Stimulated activated CD8-positive, alpha-beta memory T cell treated with anti-CD3 and anti-CD28 coated beads, Interleukin-2, amount 100 ng/mL, for 48 hours (primary cell): ENCODE measurements around the gene OR9A2.
"Not testable (repeated sequence)": the region's sequence is repeated elsewhere in the genome, so short reads cannot be mapped to it uniquely, and the experiment has no call there.

ENCODE experiments used
- DNase-seq, 2 donors: peaks; one replicate each; pipeline ENCODE4 v3.0.0-alpha.2; 2020; ENCODE audit warnings: low read depth in 2 of 2

Gene OR9A2

DNA sequence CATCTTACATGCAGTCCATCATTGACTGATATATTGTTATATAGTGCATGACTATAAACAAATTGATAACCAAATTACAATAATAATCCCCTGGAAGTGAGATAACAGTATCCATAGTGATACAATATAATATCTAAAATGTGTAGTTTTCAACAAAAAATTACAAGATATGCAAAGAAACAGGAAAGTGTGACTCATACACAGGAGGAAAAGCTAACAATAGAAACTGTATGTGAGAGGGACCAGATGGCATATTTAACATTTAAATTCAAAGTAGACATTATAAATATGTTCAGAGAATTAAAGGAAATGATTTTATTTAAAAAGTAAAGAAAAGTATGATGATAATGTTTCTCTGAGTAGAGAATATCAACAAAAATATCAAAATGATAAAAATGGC, 8.0 kb downstream of the OR9A2 start:
- no peak for DNase-seq

DNA sequence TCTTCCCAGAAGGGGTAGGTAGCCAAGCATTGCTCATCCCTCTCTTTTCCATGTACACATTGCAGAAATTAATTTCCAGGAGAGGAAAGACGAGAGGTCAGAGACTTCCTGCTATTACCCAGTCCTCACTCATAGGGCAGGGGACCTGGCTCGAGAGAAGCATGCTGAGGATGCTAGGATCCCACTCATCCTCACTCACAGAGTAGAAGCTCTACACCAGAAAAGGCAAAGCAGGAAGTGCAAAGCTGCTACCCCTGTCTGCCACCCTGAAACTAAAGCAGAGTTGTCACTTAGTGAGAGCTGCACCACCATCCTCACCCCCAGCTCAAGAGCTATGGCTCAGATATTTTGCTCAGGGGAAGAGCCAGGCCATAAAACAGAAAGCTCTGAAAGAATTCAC, 9.9 kb downstream of the OR9A2 start:
- DNase-seq, result no peak

DNA sequence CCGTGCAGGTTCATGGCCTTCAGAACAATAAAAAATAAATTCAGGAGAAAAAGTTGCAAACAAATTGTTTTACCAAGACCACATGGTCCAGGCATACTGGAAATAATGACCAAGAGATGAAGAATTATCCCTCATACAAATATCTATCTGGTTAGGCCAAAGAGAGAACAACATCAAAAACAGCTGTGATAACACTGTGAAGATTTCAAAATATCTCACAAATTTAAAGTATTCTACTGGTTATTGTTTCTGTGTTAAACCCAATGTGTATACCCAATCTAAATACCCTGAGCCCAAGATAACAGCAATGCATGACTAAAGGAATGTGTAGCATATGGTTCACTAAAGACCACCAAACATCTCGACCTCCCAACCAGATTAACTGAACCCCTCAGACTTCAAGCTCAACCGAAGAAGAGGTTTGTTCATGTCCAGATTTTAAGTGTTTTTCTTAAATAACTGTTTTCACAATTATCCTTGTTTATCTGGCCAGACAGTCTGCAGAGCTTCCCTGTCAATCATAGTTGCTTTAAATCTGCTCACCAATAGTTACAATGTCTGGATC, 10.9 kb downstream of the OR9A2 start:
- no peak for DNase-seq

DNA sequence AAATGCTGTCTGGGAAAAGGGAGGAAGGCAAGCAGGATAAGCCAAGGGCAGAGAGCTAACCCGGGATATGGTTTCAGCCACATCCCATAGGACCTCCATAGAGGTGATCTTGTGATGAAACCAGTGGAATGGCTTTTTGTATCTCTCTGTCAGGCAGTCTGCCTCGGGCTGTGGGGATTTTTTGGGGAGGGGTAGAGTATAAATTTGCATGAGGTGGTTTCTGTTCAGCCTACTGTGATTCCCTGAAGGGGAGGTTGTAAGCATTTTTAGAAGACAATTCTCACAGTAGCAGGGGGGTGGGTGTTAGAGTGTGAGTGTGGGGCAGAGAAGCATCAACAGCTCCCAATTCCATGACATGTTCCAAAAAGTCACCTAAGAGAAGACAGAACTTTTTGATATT, 11.8 kb downstream of the OR9A2 start:
- no peak for DNase-seq

DNA sequence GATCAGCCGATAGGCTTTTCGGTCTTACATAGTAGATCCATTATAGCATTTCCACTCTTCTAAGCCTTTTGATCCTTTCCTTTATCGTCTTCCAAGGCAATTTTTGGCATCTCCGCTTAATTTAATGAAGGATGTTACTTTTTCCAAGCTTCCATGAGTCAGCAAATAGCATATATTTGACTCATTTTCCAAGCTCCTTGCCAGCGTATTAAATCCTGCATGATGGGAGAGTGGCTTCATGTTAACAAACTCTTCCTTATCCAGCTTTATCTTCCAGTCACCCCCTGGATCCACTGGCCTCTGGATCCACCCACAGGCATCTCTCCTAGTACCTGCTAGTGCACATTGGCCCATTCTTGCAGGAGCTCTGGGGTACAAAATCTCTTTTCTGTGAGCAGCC, 13.0 kb downstream of the OR9A2 start:
- DNase-seq, result no peak

DNA sequence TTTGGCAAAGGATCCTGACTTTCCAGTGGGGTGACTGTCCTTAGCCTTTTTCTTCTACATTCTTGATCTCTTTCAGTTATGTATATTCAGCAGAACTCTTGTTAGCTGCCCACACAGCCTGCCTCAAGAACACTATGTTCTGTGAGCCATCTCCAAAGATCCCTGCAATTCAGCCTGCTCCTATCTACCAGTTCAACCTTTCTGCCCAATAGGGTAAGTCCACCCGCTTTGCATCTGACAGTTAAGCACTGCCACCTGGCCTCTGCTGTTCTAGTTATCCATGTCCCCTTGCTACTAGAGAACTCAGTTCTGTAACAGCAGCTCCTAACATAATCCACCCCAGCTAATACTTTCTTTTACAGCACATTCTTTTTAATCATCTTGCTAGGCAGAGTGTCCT, 13.5 kb downstream of the OR9A2 start:
- DNase-seq, result no peak

DNA sequence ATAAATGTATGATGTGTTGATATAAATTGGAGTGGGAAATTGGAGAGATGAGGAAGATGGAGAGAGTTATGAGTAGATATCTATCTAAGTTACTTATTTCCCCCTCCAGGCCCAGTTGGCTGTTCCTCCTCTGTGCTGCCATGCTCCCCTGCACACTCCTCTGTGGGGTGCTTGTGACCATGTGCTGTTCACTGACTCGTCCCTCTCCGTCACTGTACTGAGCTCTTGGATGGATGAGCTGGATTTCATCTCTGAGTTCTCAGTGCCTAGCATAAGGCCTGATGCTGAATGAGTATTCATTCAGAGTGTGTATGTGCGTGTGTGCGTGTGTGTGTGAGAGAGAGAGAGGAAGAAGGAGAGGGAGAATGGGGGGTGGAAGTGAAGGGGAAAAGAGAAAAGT, 14.5 kb downstream of the OR9A2 start:
- DNase-seq, result no peak

DNA sequence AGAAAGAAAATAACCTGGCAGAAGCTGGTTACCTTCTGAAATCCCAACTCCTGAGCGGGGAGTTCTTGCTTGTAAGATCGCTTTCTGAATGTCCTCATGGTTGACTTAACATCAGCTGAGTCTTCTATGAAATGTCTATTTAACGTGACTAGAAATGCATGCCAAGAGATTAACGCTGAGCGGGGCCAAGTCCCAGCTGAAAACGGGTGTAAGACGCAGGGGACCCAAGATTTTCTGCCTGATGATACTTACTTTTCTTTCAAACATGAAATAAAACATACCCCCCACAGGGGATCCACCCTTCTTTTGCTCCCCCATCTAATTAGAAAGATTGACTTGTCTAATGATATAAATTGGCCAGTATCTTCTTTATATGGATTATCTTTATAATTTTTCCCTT, 14.9 kb downstream of the OR9A2 start:
- no peak for DNase-seq

DNA sequence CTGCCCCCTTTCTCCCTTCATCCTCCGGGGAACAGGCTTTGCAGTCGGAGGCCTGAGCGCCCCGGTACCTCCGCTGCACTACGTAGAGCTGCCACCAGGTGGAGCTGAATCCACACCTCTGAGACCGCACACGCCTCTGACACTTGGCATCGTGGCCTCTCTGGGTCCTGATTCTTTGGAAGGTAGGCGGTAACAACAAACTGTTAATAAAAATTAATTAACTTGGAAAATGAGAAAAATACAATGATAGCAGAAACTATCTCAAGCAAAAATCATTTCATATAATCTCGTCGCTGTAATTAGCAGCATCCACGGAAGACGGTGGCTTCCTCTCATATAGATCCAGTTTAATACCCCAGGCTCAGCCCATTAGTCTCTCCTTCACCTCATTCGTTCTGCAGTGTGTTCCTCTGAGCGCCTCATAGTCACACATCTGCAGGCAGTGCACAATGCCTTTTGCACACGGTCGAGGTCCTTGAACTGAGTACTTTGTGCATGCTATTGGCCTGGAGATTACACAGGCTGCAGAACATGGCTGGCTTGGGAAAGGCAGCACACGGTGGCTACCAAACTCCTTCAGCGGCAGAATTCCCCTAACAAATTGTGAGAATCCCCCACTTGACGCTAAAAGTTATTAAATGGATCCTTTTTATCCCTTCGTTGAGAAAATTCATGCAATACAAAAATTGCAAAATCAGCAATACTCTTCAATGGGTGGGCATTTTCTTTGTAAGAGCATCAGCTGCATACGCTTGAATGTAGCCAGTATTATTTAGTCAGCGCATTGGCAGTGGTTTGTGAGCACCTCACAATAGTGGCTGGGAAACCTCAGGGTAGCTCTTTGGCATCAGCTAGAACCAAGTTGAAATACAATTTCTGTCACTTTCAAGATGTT, 18.7 kb downstream of the OR9A2 start:
- peak; percentile 61 to 74 for DNase-seq

DNA sequence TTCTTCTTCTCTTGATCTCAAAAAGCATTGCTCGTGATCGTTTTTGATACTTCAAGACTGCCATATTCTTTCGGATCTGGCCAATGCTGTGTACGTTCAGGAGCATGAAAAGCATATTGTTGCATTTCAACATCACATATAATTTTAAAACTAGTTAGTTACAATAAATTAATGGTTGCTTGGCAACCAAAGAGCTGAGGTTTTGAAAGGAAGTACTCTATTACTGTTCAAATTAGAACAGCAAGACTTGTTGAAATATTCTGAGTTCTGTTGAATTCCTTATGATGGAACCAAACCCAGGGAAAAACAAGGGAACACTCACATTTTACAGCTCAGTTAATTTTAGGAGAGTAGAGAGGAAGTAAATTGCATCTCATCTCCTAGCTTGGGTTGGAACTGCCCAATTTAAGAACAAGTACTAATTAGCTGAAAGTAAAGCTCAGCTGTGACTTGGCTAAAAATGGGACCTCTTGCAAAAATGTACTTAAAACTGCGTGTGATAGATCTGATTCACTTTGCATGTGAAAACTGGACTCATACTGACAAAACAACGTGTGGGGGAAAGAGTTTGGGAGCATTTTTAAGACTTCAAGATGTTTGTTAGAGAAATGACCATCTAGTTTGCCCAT, 21.2 kb downstream of the OR9A2 start:
- DNase-seq, result no peak

DNA sequence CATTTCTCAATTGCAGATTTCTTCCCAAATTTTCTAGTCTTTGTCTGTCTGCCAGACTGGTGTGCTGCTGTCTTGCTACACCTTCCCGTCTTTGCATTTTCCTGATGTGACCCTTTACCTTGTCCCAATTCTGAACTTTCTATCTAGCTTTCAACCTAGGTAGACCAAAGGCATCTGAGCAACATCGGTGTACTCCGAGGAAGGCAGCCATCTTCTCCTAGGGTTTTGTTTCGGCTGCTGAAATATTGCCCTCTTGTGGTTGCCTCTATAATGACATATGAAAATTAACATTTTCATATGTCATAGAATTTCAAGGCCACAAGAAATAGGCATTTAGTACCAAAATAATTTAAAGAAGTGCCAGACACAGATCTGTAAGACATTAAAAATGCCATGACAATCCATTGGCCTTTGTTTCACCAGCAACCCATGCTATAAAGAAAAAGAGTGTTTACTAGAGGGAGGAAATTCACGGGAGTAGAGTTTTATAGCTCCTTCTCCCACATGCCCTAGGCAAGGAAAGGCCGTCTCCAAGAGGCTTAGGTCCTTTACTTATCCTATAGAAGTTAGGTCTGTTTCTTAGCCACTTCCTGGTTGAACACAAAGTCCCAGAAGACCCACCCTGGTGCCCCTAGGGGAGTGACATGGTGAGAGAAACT, 23.4 kb downstream of the OR9A2 start:
- DNase-seq, result no peak

DNA sequence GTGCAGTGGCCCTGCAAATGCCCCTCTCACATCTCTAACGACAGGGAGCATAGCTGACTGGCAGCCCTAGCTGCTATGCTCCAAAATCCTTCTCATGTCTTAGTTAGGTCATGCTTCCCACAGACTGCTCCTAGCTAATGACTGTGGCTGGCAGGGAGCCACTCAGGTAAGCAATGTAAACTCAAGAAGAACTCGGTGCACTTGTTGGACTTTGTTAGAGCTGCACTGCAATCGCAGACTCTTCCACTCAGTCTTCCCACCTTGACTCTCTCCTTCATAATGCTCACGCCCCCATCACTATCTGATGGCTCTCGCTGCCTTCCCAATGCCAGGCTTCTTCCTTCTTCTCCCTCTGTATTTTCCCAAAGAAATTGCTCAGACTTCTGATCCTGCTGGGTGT, 24.0 kb downstream of the OR9A2 start:
- DNase-seq, result no peak

DNA sequence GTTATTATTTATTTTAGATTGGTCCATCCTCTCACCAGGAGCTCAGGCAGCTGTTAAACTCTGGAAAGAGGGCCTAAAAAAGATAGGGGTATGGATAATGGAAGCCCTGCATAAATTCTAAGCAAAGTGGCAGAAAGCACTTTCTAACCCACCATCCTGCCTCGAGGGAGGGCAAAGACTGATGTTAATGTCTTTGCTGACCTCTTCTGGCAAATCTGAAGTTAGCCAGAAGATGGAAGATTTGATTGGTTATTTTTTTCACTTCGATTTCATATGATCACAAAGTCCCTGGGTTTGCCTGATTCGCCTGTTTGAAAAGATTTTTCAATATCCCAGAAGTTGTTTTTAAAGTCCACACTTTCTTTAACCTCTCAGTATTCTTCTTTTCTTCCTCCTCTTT, 24.8 kb downstream of the OR9A2 start:
- no peak for DNase-seq

DNA sequence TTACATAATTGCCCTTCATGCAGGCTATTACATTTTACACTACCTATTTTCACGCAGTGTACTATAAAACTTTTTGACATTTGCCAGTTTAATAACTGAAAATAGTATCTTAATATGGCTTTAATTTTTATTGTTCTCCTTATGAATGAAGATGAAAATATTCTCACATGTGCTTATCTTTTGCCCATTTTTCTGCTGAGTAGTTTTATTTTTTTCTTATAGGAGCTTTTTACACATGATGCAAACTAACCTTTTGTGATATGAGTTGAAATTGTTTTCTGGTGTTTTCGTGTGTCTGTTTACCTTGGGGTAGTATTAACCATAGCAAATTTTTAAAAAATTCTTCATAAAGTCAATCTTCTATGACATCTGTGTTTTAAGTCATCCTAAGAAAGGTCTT, 26.3 kb downstream of the OR9A2 start:
- no peak for DNase-seq

DNA sequence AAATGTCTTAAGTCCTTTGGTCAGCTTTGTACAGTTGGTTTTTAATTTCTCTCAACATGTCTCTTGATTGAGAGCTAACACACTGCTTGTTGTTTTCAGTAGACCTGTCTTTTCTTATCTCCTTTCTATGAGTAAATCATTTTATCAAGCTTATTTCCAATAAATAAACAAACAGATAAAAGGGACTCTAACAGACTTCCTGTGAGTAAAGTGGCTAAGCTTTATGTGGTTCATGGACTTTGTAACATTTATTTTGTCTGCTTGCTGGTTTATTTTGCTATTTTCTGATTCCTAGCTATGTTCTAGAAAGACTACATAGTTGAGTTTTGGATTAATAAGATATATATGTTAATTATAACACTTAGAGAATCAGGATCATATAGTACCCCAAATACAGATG, 27.1 kb downstream of the OR9A2 start:
- DNase-seq, result no peak

DNA sequence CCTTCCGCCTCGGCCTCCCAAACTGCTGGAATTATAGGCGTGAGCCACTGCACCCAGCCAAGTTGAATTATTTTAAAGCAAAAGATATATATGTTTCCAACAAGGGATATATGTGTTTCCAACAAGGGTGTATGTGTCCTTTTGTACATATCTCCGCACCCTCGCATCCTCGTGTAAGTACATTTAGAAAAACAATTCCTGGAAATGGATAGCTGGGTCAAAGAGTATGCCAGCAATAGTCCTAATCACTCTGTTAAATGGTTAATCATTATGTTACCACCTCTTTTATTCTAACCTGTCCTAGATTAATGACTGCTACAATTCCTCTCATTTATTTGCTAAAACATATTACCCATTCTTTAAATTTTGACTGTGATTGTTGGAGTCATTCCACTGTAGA, 28.0 kb downstream of the OR9A2 start:
- no peak for DNase-seq

DNA sequence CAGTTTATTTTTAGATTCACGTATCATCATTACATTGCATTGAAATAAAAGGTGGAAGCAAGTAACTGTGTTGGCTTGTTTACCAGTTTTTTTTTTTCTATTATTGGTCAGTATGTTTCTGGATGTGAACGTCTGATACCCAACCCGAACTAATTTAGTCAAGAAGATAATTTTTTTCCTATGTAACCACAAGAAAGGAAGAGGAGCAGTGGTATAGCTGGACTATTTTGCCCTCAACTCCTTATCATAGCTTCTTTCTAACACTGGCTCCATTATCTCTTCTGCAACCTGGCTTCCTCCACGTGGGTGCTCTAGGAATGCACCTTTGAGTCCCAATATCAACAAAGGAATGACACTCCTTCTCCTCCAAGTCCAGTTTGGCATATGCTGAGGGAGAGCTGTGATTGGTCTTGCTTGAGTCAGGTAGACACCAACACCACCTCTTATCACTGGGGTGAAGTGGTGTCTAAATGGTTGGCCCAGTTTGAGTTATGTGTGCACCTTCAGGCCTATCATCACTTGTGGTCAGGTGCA, 29.4 kb downstream of the OR9A2 start:
- DNase-seq, result no peak

DNA sequence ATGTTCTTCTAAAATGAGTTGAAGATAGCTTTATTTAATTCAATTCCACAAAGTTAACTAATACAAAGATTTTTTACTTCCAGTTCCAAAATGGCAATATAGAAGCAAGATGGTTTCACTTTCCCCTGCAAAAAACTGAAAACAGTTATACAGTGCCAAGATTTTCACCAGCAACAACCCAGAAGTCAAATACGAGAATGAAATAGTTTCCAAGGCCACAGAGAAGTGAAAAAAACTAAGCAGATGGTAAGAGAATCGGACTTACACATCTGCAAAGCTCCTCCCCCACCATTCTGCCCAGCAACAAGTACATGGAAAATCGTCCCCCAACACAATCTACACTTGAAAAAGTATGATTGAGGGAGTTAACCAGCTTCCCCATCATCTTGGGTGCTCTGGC, 34.5 kb downstream of the OR9A2 start:
- DNase-seq, result no peak

DNA sequence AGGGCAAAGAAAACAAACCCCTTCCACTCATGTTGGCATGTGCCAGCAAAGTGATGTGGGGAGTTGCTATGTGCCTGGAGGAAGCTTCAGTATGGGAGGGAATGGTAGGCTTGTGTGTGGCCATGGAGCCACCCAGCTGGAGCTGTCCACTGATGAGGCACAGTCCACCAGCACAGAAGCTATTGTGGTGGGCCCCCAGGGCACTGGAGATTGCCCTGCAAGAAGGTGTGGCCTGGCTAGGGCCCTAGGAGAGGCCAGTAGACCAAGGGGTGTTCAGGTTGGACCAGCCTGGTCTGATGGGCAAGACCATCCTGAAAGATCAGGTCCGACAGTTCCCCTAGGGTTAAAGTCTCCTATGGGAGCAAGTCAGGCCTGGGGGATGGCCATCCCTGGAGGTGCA, 42.6 kb downstream of the OR9A2 start:
- no peak for DNase-seq

DNA sequence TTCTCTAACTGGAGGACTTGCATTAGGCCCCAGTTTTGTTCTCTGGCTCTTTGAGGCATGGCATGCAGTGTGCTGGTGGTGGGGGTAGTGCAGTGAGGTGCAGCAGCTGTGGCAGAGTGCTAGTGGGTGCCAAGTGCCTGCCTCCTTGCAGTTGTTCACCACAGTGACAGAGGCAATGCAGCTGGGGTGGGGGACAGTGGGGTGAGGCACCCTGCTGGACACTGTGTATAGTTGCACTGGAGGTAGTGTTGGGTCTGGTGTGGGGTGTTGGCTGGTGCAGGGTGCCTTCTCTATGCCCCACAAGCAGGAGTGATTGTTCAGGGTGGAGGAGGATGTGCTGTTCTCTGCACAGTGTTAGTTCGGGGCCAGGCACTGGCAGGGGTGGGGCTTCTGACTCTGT, 43.1 kb downstream of the OR9A2 start:
- no peak for DNase-seq

DNA sequence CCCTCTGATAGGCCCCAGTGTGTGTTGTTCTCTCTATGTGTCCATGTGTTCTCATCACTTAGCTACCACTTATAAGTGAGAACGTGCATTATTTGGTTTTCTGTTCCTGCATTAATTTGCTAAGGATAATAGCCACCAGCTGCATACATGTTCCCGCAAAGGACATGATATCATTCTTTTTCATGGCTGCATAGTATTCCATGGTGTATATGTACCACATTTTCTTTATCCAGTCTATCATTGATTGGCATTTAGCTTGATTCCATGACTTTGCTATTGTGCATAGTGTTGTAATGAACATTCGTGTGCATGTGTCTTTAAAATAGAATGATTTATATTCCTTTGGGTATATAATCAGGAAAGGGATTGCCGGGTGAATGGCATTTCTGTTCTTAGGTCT, 48.5 kb downstream of the OR9A2 start:
- DNase-seq, result not testable (repeated sequence)
